ENCODE data around the gene JSRP1. TPM values are rescaled to one million over a fixed set of nuclear protein-coding genes. Genes with fewer than 3 reads are reported as not detected.

Gene JSRP1
- total and polyA plus RNA-seq, 10 of the 15 experiments (the other 5 are each of a cell fraction or from before 2014, with no cell fraction given): 0.41 to 0.91 (median 0.49) TPM; not detected in 7

- peaks cover 15 to 42% of the 10 kb centered on the region in 2 experiments; a peak in 3 of 4 replicates for H3K36me3 ChIP-seq (ENCODE audit: control insufficient read depth in 2 of 2, insufficient read depth in 2 of 2, low read length in 1 of 2)
- ChIA-PET CTCF (interaction anchor here (1.0 kb wide), 1 partner anchor 30 kb away, joined by 3 read pairs; no protein-coding TSS in a partner anchor), RAD21 (ENCODE audit: unreplicated experiment) (interaction anchor here (1.3 kb wide), 1 partner anchor 20 kb away, joined by 4 read pairs; no protein-coding TSS in a partner anchor), POLR2A (no interaction called here), SMC1A (ENCODE audit: uncharacterized antibody, unreplicated experiment) (interaction anchor here (1.7 kb wide), 1 partner anchor 16 kb away, joined by 4 read pairs; no protein-coding TSS in a partner anchor)
- peaks cover 13% of the 10 kb centered on the region for H3K4me1 ChIP-seq (ENCODE audit: control insufficient read depth, insufficient read depth, low read length)
- TF ChIP-seq ATF7 (IDR thresholded peaks at IDR 0.05; ENCODE audit: low read depth): no peak
- TF ChIP-seq RELA (IDR thresholded peaks at IDR 0.05; ENCODE audit: borderline replicate concordance, partially characterized antibody): no peak
- TF ChIP-seq POLR2AphosphoS2 (IDR thresholded peaks at IDR 0.05; ENCODE audit: low read depth, low read length): no peak
- TF ChIP-seq REST (IDR thresholded peaks at IDR 0.05; ENCODE audit: low read depth, low read length): no peak
- TF ChIP-seq POLR2A (IDR thresholded peaks at IDR 0.05; ENCODE audit: low read depth, low read length): peak; percentile 53
- H3K4me2 ChIP-seq (ENCODE audit: control insufficient read depth, insufficient read depth): no peak overlapping the region
- DNase-seq (ENCODE audit: low read depth, low spot score) (no peak), FAIRE-seq (no peak), ATAC-seq (no peak)
- no peak overlapping the region for H3K9ac ChIP-seq (ENCODE audit: control insufficient read depth, insufficient read depth, low read length)
- in situ Hi-C loops (cut with MboI): no loop called here
- H3K4me3 ChIP-seq: no peak overlapping the region
- intact Hi-C loops (cut with micrococcal nuclease; ENCODE audit: unreplicated experiment): no loop called here
- H3K27ac ChIP-seq (ENCODE audit: control insufficient read depth, insufficient read depth): no peak overlapping the region
- H3K27me3 ChIP-seq (replicated peaks in 1 of 2; ENCODE audit: control insufficient read depth in 2 of 2, insufficient read depth in 2 of 2, low read length in 1 of 2): no peaks in the 10 kb centered on the region
- peaks cover 60% of the 10 kb centered on the region for H3K79me2 ChIP-seq (ENCODE audit: control insufficient read depth, insufficient read depth, low read length)
- H3K9me3 ChIP-seq (replicated peaks; ENCODE audit: control insufficient read depth, insufficient read depth, low read length): no peaks in the 10 kb centered on the region
- H4K20me1 ChIP-seq (ENCODE audit: control insufficient read depth, insufficient read depth): peaks cover 27% of the 10 kb centered on the region
- 93% methylated on average over 12 of the region's 12 CpGs for WGBS (ENCODE audit: insufficient coverage, insufficient replicate concordance, low lambda C conversion rate, missing lambda C conversion rate)
- H2AFZ ChIP-seq (ENCODE audit: control insufficient read depth, low read depth, low read length): no peak overlapping the region
- BruUV-seq (replicated peaks): no TSS peak
These were observed 14.1 kb downstream of the JSRP1 start for GRCh38 chr19:2242092-2242537.

Data from GM12878 (cell line).